Left lobe of liver (tissue), 2 donors: ENCODE measurements around the gene ST6GALNAC4. TPM values are rescaled to one million over a fixed set of nuclear protein-coding genes. Genes with fewer than 3 reads are reported as not detected.

Source experiments
- ATAC-seq: fragments of 200-7000 bp; cut with Tn5 transposase; one replicate; pipeline ENCODE4 v1.9.1; 2020; ENCODE audit warnings: mild to moderate bottlenecking, moderate library complexity
- DNase-seq: peaks from one replicate; pipeline ENCODE4 v3.0.0-alpha.2; 2020; ENCODE audit warnings: low spot score
- total RNA-seq: library from RNA; stranded (reverse); gene quantifications from one replicate; pipeline ENCODE4 v1.2.1, GENCODE V29; 2021
- donor health status: DM: no; HTN: no; CAD: no; lungs with moderate emphysema.
- donor health status: DM: no; HTN: yes; CAD: no.

Gene ST6GALNAC4
- total RNA-seq, 1 donor from 2014 or later = 5.9 TPM

GRCh38 chr9:127931092-127931881 lies 14.4 kb upstream of the ST6GALNAC4 start:
- DNase-seq = no peak

GRCh38 chr9:127930231-127931091 lies 13.6 kb upstream of the ST6GALNAC4 start, which contains the start of gene PIP5KL1:
PIP5KL1 (minus strand) TSS chr9:127930777; CDS start chr9:127930752, 25 bp downstream.
- ATAC-seq (peak; percentile 73), DNase-seq (no peak)

More at GRCh38 chr9:127931092-127931881, 14.4 kb upstream of the ST6GALNAC4 start:
- peak; percentile 19 for ATAC-seq

GRCh38 chr9:127929625-127929979 lies 12.8 kb upstream of the ST6GALNAC4 start:
- no peak for DNase-seq
- ATAC-seq = no peak

GRCh38 chr9:127928676-127929624 lies 12.1 kb upstream of the ST6GALNAC4 start:
- no peak for ATAC-seq
- no peak for DNase-seq

GRCh38 chr9:127927988-127928675 lies 11.3 kb upstream of the ST6GALNAC4 start:
- ATAC-seq (peak; percentile 43), DNase-seq (no peak)

- ATAC-seq = peak; percentile 6
These were observed 10.6 kb upstream of the ST6GALNAC4 start for GRCh38 chr9:127927201-127927987.

GRCh38 chr9:127926906-127927200 lies 10.0 kb upstream of the ST6GALNAC4 start:
- DNase-seq (no peak), ATAC-seq (no peak)

More at GRCh38 chr9:127927201-127927987, 10.6 kb upstream of the ST6GALNAC4 start:
- no peak for DNase-seq

- DNase-seq (no peak), ATAC-seq (no peak)
These were observed 9.4 kb upstream of the ST6GALNAC4 start for GRCh38 chr9:127925959-127926905.

- no peak for DNase-seq
- ATAC-seq = no peak
These were observed 8.0 kb upstream of the ST6GALNAC4 start for GRCh38 chr9:127924736-127925444.

GRCh38 chr9:127923771-127924170 lies 6.9 kb upstream of the ST6GALNAC4 start:
- no peak for DNase-seq
- ATAC-seq = no peak

GRCh38 chr9:127923046-127923445 lies 6.2 kb upstream of the ST6GALNAC4 start:
- ATAC-seq = no peak
- DNase-seq = no peak

GRCh38 chr9:127921557-127922120 lies 4.8 kb upstream of the ST6GALNAC4 start:
- DNase-seq (peak; percentile 76), ATAC-seq (peak; percentile 65)

GRCh38 chr9:127920794-127921193 lies 4.0 kb upstream of the ST6GALNAC4 start:
- ATAC-seq (no peak), DNase-seq (no peak)

- ATAC-seq (peak; percentile 13), DNase-seq (peak; percentile 69)
These were observed 2.5 kb upstream of the ST6GALNAC4 start for GRCh38 chr9:127919253-127919815.

GRCh38 chr9:127918183-127919107 lies 1.6 kb upstream of the ST6GALNAC4 start:
- no peak for DNase-seq

GRCh38 chr9:127917603-127918002 lies 762 bp upstream of the ST6GALNAC4 start:
- ATAC-seq (no peak), DNase-seq (no peak)

More at GRCh38 chr9:127918183-127919107, 1.6 kb upstream of the ST6GALNAC4 start:
- ATAC-seq = no peak
